WTC11 (cell line): ENCODE measurements around the gene CETP. TPM values are rescaled to one million over a fixed set of nuclear protein-coding genes. Genes with fewer than 3 reads are reported as not detected.

ENCODE experiments used
- ATAC-seq: fragments of 200-7000 bp; cut with Tn5 transposase; 2 replicates; pipeline ENCODE4 v1.10.0; 2021; ENCODE audit warnings: mild to moderate bottlenecking, moderate library complexity
- CTCF ChIA-PET: fragments of 300-600 bp; sonication (Branson Sonifier 250); formaldehyde crosslinking; loops from one replicate; lab custom pipeline; 2021; ENCODE audit warnings: antibody characterized with exemption; lab: Charles Lee
- POLR2A ChIA-PET: fragments of 350-600 bp; sonication (Branson Sonifier 250); formaldehyde crosslinking; loops from one replicate; lab custom pipeline; 2021; ENCODE audit warnings: antibody characterized with exemption; lab: Charles Lee
- DNase-seq: peaks from one replicate; pipeline ENCODE4 v3.0.0; 2021; ENCODE audit warnings: low spot score
- H3K27ac Mint-ChIP-seq: 2 replicates; pipeline ENCODE4 v1.8.0; 2021; ENCODE audit warnings: mixed read lengths
- H3K27me3 Mint-ChIP-seq: 2 replicates; pipeline ENCODE4 v1.8.0; 2021; ENCODE audit warnings: low read depth, mild to moderate bottlenecking, moderate library complexity, mixed read lengths
- H3K36me3 Mint-ChIP-seq: 2 replicates; pipeline ENCODE4 v1.8.0; 2021; ENCODE audit warnings: mixed read lengths
- H3K4me1 Mint-ChIP-seq: 2 replicates; pipeline ENCODE4 v1.8.0; 2022; ENCODE audit warnings: mixed read lengths
- H3K4me3 Mint-ChIP-seq: 2 replicates; pipeline ENCODE4 v1.8.0; 2021; ENCODE audit warnings: mild to moderate bottlenecking, moderate library complexity, mixed read lengths
- H3K9me3 Mint-ChIP-seq: 2 replicates; pipeline ENCODE4 v1.8.0; 2021; ENCODE audit warnings: mixed read lengths
- AR ChIP-seq: fragments of 250-450 bp; sonication (Bioruptor Pico); IDR thresholded peaks from 2 replicates; pipeline ENCODE4 v1.9.0; 2021; ENCODE audit warnings: mild to moderate bottlenecking
- ATF1 ChIP-seq: sonication (generic); formaldehyde crosslinking; IDR thresholded peaks from 2 replicates; pipeline ENCODE4 v1.8.1; 2023; ENCODE audit warnings: mild to moderate bottlenecking, moderate library complexity, missing genetic modification reagents
- CREM ChIP-seq: sonication (generic); formaldehyde crosslinking; IDR thresholded peaks from 2 replicates; pipeline ENCODE4 v1.8.1; 2022; ENCODE audit warnings: mild to moderate bottlenecking, missing genetic modification reagents, moderate library complexity
- ELF4 ChIP-seq: sonication (generic); formaldehyde crosslinking; IDR thresholded peaks from 2 replicates; pipeline ENCODE4 v1.8.1; 2022; ENCODE audit warnings: low read depth, mild to moderate bottlenecking, moderate library complexity, missing genetic modification reagents
- HMGA2 ChIP-seq: fragments of 250-450 bp; sonication (Bioruptor Pico); IDR thresholded peaks from 2 replicates; pipeline ENCODE4 v1.4.0; 2021; ENCODE audit warnings: mild to moderate bottlenecking, moderate library complexity
- IRF2 ChIP-seq: sonication (generic); formaldehyde crosslinking; IDR thresholded peaks from 2 replicates; pipeline ENCODE4 v1.8.0; 2022; ENCODE audit warnings: low read depth, missing genetic modification reagents, borderline replicate concordance
- JUN ChIP-seq: sonication (generic); formaldehyde crosslinking; IDR thresholded peaks from 2 replicates; pipeline ENCODE4 v1.8.0; 2023; ENCODE audit warnings: mild to moderate bottlenecking, missing genetic modification reagents
- MXD4 ChIP-seq: fragments of 250-450 bp; sonication (Bioruptor Pico); IDR thresholded peaks from 2 replicates; pipeline ENCODE4 v1.8.0; 2021; ENCODE audit warnings: mild to moderate bottlenecking, moderate library complexity, borderline replicate concordance
- NFATC4 ChIP-seq: fragments of 250-450 bp; sonication (Bioruptor Pico); IDR thresholded peaks from 2 replicates; pipeline ENCODE4 v1.9.0; 2021; ENCODE audit warnings: mild to moderate bottlenecking
- NR3C1 ChIP-seq: sonication (generic); formaldehyde crosslinking; conservative IDR thresholded peaks from 2 replicates; pipeline ENCODE4 v1.8.1; 2023; ENCODE audit warnings: low read depth, mild to moderate bottlenecking, missing genetic modification reagents
- OVOL2 ChIP-seq: fragments of 250-450 bp; sonication (Bioruptor Pico); IDR thresholded peaks from 2 replicates; pipeline ENCODE4 v1.9.0; 2021; ENCODE audit warnings: mild to moderate bottlenecking, borderline replicate concordance
- STAT6 ChIP-seq: sonication (generic); formaldehyde crosslinking; conservative IDR thresholded peaks from 2 replicates; pipeline ENCODE4 v1.8.1; 2023; ENCODE audit warnings: mild to moderate bottlenecking, low read depth, missing genetic modification reagents, moderate library complexity
- USF1 ChIP-seq: sonication (generic); formaldehyde crosslinking; IDR thresholded peaks from 2 replicates; pipeline ENCODE4 v1.8.0; 2022; ENCODE audit warnings: mild to moderate bottlenecking, missing genetic modification reagents
- ZNF219 ChIP-seq: sonication (generic); formaldehyde crosslinking; IDR thresholded peaks from 2 replicates; pipeline ENCODE4 v1.8.0; 2023; ENCODE audit warnings: missing genetic modification reagents, mild to moderate bottlenecking, borderline replicate concordance
- ZNF425 ChIP-seq: fragments of 250-450 bp; sonication (Bioruptor Pico); conservative IDR thresholded peaks from 2 replicates; pipeline ENCODE4 v1.9.0; 2021; ENCODE audit warnings: mild to moderate bottlenecking
- ZNF512 ChIP-seq: sonication (generic); formaldehyde crosslinking; IDR thresholded peaks from 2 replicates; pipeline ENCODE4 v1.8.1; 2022; ENCODE audit warnings: missing genetic modification reagents, borderline replicate concordance
- total RNA-seq: library from RNA; stranded (reverse); gene quantifications from 3 replicates; pipeline ENCODE4 v1.2.3, GENCODE V29; 2021

The CETP gene
- total RNA-seq, 1 experiment from 2014 or later: not detected

GRCh38 chr16:56980201-56980535 lies 18.4 kb downstream of the CETP start:
- no peak for TF ChIP-seq MXD4 (CRISPR knock-in tag)
- TF ChIP-seq NFATC4 (CRISPR knock-in tag): no peak
- no peak for TF ChIP-seq CREM (CRISPR knock-in tag)
- TF ChIP-seq STAT6 (CRISPR knock-in tag): no peak
- no peak for TF ChIP-seq ATF1 (CRISPR knock-in tag)
- no peak for TF ChIP-seq AR (CRISPR knock-in tag)
- TF ChIP-seq ZNF425: no peak
- TF ChIP-seq ZNF219 (CRISPR knock-in tag): no peak
- no peak for TF ChIP-seq JUN (CRISPR knock-in tag)
- no peak for TF ChIP-seq OVOL2
- no peak for TF ChIP-seq ELF4 (CRISPR knock-in tag)
- no peak for TF ChIP-seq NR3C1
- TF ChIP-seq HMGA2 (CRISPR knock-in tag): no peak
- no peak for TF ChIP-seq ZNF512 (CRISPR knock-in tag)
- no peak for TF ChIP-seq USF1
- TF ChIP-seq IRF2 (CRISPR knock-in tag): no peak
- ATAC-seq: no peak
- Mint-ChIP-seq H3K9me3 (no peaks in the 10 kb centered on the region), H3K4me1 (peaks cover 16% of the 10 kb centered on the region), H3K27me3 (no peaks in the 10 kb centered on the region; the same call in 1 of the 2 replicates), H3K4me3 (no peak overlapping the region), H3K27ac (no peak overlapping the region), H3K36me3 (no peaks in the 10 kb centered on the region)
- ChIA-PET CTCF (interaction anchor here (1.0 to 1.8 kb wide), 2 partner anchors 16 to 65 kb away, joined by 3 to 6 read pairs; no protein-coding TSS in a partner anchor), POLR2A (no interaction called here)
- DNase-seq: no peak
